Mesendoderm (in vitro differentiated cells): ENCODE results near the gene CCNJ. TPM values are rescaled to one million over a fixed set of nuclear protein-coding genes. Genes with fewer than 3 reads are reported as not detected.
"Not testable (repeated sequence)": the region's sequence is repeated elsewhere in the genome, so short reads cannot be mapped to it uniquely, and the experiment has no call there.

ENCODE experiments used
- DNase-seq: peaks from one replicate; pipeline ENCODE4 v3.0.0; 2013
- H2AK5ac ChIP-seq: 2 replicates; pipeline ENCODE4 v1.6.1; 2013; ENCODE audit warnings: low read length, inconsistent platforms
- H2BK120ac ChIP-seq: 2 replicates; pipeline ENCODE4 v1.6.1; 2013; ENCODE audit warnings: low read depth, mild to moderate bottlenecking, low read length, moderate library complexity, mixed read lengths
- H2BK15ac ChIP-seq: replicated peaks from 2 replicates; pipeline ENCODE4 v1.6.1; 2013; ENCODE audit warnings: low read depth, mild to moderate bottlenecking, moderate library complexity
- H2BK5ac ChIP-seq: 2 replicates; pipeline ENCODE4 v1.6.1; 2013; ENCODE audit warnings: low read length, inconsistent platforms
- H3K18ac ChIP-seq: 2 replicates; pipeline ENCODE4 v1.6.1; 2013; ENCODE audit warnings: mild to moderate bottlenecking, low read length, mixed read lengths
- H3K23ac ChIP-seq: one replicate; pipeline ENCODE4 v1.6.1; 2013; ENCODE audit warnings: low read length
- H3K27ac ChIP-seq: 2 replicates; pipeline ENCODE4 v1.5.1; 2013; ENCODE audit warnings: low read depth, mild to moderate bottlenecking, inconsistent platforms, low read length, moderate library complexity
- H3K27me3 ChIP-seq: 2 replicates; pipeline ENCODE4 v1.6.1; 2013; ENCODE audit warnings: low read length, control low read depth, mild to moderate bottlenecking, inconsistent platforms; ENCODE audit not compliant: insufficient read depth, poor library complexity
- H3K36me3 ChIP-seq: 2 replicates; pipeline ENCODE4 v1.6.1; 2013; ENCODE audit warnings: low read length, inconsistent platforms; ENCODE audit not compliant: control insufficient read depth, insufficient read depth
- H3K4ac ChIP-seq: one replicate; pipeline ENCODE4 v1.6.1; 2013; ENCODE audit warnings: low read depth, mild to moderate bottlenecking, low read length, moderate library complexity
- H3K4me1 ChIP-seq: 2 replicates; pipeline ENCODE4 v1.6.1; 2013; ENCODE audit warnings: low read depth, low read length, inconsistent platforms; ENCODE audit not compliant: control insufficient read depth
- H3K4me2 ChIP-seq: 2 replicates; pipeline ENCODE4 v1.6.1; 2013; ENCODE audit warnings: low read length
- H3K4me3 ChIP-seq: 2 replicates; pipeline ENCODE4 v1.5.1; 2013; ENCODE audit warnings: mild to moderate bottlenecking, low read length
- H3K56ac ChIP-seq: one replicate; pipeline ENCODE4 v1.6.1; 2013; ENCODE audit warnings: low read length
- H3K79me1 ChIP-seq: 2 replicates; pipeline ENCODE4 v1.6.1; 2013; ENCODE audit warnings: low read length, inconsistent platforms
- H3K79me2 ChIP-seq: 2 replicates; pipeline ENCODE4 v1.6.1; 2013; ENCODE audit warnings: mild to moderate bottlenecking, low read length; ENCODE audit not compliant: control insufficient read depth, insufficient read depth
- H3K9ac ChIP-seq: 2 replicates; pipeline ENCODE4 v1.6.1; 2013; ENCODE audit warnings: low read length, inconsistent platforms
- H4K5ac ChIP-seq: one replicate; pipeline ENCODE4 v1.6.1; 2013; ENCODE audit warnings: low read length
- H4K8ac ChIP-seq: one replicate; pipeline ENCODE4 v1.6.1; 2013; ENCODE audit warnings: low read depth, mild to moderate bottlenecking, control low read depth, low read length, moderate library complexity
- WGBS: extraction: QIAGEN DNeasy Blood & Tissue Kit; methylation state at CpG from one replicate; pipeline ENCODE4 v1.1.7; 2013; ENCODE audit warnings: low lambda C conversion rate, missing lambda C conversion rate; ENCODE audit not compliant: insufficient coverage; ENCODE audit errors: extremely low coverage; 5-methylcytosine and 5-hydroxymethylcytosine counted together
- polyA plus RNA-seq, 2 experiments: library from polyadenylated mRNA; stranded (reverse); fragments of 200-250 nt; gene quantifications; one replicate each; pipeline ENCODE4 v1.2.3, GENCODE V29; 2013

The CCNJ gene, protein sequence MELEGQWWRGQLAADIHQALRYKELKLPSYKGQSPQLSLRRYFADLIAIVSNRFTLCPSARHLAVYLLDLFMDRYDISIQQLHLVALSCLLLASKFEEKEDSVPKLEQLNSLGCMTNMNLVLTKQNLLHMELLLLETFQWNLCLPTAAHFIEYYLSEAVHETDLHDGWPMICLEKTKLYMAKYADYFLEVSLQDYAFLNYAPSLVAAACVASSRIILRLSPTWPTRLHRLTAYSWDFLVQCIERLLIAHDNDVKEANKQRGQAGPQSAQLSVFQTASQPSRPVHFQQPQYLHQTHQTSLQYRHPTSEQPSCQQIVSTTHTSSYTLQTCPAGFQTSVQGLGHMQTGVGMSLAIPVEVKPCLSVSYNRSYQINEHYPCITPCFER
- polyA plus RNA-seq (2013, experiment 1 of 2), result 24.9 TPM
- polyA plus RNA-seq (2013, experiment 2 of 2), result 25.8 TPM

DNA sequence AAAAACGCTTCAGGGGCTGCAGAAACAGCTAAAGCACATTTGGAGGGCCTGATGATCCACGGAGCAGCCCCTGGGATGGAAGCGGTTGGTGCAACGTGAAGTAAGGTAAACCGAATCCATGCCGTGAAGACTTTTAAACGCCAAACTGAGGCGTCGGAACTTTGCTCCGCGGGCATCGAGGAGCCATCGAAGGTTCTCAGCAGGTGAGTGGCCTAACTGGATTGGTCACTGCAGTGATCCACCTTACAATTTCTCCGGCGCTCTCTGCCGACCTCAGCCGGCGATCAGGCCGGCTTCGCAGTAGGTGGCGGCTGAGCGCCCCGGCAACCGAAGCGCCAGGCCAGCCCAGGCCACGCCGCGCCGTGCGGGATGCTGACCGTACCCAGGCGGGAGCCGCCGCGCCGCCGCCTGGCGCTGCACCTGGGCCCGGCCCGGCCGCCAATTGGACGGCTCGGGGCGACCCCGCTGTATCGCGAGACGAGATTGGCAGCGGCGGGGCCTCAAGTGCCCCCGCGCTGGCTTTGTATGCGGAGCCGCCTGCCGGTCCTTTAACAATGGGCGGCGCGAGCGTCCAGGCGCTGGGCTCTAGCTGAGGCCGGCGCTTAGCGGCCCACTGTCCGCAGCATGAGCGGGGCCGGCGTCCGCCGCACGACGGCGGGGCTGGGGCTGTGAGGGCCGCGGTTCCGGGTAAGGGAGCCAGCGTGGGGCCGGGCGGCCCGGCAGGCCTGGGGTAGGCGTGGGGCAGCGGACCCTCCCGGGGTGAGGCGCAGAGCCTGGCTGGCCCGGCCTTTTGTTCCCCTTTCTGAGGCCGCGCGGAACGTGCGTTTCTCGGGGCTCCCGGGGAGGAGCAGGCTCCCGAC, at the start of gene CCNJ:
CCNJ (plus strand) TSS at position 551 of the 860 bp plus-strand sequence. CDS start 811 bp downstream, outside the sequence.
- peak within 1 kb of the TSS; percentile 17 for H2BK120ac ChIP-seq
- peak within 1 kb of the TSS; percentile 59 for H3K4me3 ChIP-seq
- peak within 1 kb of the TSS; percentile 92 for H3K9ac ChIP-seq
- H4K8ac ChIP-seq, result no peak within 1 kb of the TSS
- peaks cover 30% of the 10 kb centered on the region for H3K79me2 ChIP-seq
- WGBS, result no CpG with 5 or more reads among the region's 92 CpGs
- no peak within 1 kb of the TSS for H2BK15ac ChIP-seq
- peak within 1 kb of the TSS; percentile 5 for H4K5ac ChIP-seq
- H3K18ac ChIP-seq, result peak within 1 kb of the TSS; percentile 97
- no peak within 1 kb of the TSS for H3K23ac ChIP-seq
- peak within 1 kb of the TSS; percentile 95 for H3K4ac ChIP-seq
- peak; percentile 95 for DNase-seq
- peak within 1 kb of the TSS; percentile 60 for H2BK5ac ChIP-seq
- H3K36me3 ChIP-seq, result no peaks in the 10 kb centered on the region
- H3K27me3 ChIP-seq, result no peaks in the 10 kb centered on the region
- peak within 1 kb of the TSS; percentile 89 for H3K56ac ChIP-seq
- peaks cover 9% of the 10 kb centered on the region for H3K79me1 ChIP-seq
- H3K4me1 ChIP-seq, result no peaks in the 10 kb centered on the region
- no peak within 1 kb of the TSS for H2AK5ac ChIP-seq
- peak within 1 kb of the TSS; percentile 66 for H3K4me2 ChIP-seq
- H3K27ac ChIP-seq, result peak within 1 kb of the TSS; percentile 81

DNA sequence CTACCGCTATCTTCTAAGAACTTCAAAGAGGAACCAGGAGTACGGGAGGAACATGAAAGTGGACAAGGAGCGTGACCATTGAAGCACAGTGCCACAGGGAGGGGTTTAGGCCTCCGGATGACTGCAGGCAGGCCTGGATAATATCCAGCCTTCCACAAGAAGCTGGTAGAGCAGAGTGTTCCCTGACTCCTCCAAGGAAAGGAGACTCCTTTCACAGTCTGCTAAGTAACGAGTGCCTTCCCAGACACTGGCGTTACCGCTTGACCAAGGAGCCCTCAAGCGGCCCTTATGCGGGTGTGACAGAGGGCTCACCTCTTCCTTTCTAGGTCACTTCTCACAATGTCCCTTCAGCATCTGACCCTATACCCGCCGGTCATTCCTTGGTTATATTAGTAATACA, 49.0 kb upstream of the CCNJ start:
- not testable (repeated sequence) for H3K36me3 ChIP-seq, H3K23ac ChIP-seq, H2BK5ac ChIP-seq, H2BK15ac ChIP-seq, H2BK120ac ChIP-seq, H3K9ac ChIP-seq, H3K4ac ChIP-seq, H3K56ac ChIP-seq, H3K27me3 ChIP-seq, H3K4me3 ChIP-seq, H4K8ac ChIP-seq, H2AK5ac ChIP-seq, DNase-seq, H4K5ac ChIP-seq, H3K79me2 ChIP-seq, H3K18ac ChIP-seq, H3K27ac ChIP-seq, H3K79me1 ChIP-seq, H3K4me1 ChIP-seq, H3K4me2 ChIP-seq
- WGBS, result no CpG with 5 or more reads among the region's 11 CpGs

DNA sequence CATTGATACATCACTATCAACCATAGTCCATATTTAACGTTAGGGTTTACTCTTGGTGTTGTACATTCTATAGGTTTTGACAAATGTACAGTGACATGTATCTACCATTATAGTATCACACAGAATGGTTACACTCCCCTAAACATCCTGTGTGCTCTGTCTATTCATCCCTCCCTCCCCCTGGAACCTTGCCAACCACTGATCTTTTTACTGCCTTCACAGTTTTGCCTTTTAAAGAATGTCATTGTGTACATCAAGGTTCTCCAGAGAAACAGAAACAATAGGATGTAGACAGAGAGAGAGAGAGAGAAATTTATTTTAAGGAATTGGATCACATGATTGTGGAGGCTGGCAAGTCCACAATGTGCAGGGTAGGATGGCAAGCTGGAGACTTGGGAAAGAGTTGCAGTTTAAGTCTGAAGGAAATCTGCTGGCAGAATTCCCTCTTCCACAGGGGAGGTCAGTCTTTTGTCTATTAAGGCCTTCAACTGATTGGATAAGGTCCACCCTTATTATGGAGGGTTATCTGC, 45.1 kb upstream of the CCNJ start:
- Histone ChIP-seq H3K27ac (no peak overlapping the region), H2BK5ac (no peak overlapping the region), H3K4me1 (no peaks in the 10 kb centered on the region), H4K8ac (no peak overlapping the region), H3K79me2 (no peaks in the 10 kb centered on the region), H3K18ac (no peak overlapping the region), H2AK5ac (no peak overlapping the region), H3K56ac (no peak overlapping the region), H3K9ac (no peak overlapping the region), H3K4me2 (no peak overlapping the region), H3K27me3 (no peaks in the 10 kb centered on the region), H3K79me1 (no peaks in the 10 kb centered on the region), H3K36me3 (no peaks in the 10 kb centered on the region), H3K4me3 (no peak overlapping the region), H2BK15ac (no peak overlapping the region), H2BK120ac (no peak overlapping the region), H3K4ac (no peak overlapping the region), H3K23ac (no peak overlapping the region), H4K5ac (no peak overlapping the region)
- no peak for DNase-seq
- no CpG with 5 or more reads among the region's 1 CpG for WGBS

DNA sequence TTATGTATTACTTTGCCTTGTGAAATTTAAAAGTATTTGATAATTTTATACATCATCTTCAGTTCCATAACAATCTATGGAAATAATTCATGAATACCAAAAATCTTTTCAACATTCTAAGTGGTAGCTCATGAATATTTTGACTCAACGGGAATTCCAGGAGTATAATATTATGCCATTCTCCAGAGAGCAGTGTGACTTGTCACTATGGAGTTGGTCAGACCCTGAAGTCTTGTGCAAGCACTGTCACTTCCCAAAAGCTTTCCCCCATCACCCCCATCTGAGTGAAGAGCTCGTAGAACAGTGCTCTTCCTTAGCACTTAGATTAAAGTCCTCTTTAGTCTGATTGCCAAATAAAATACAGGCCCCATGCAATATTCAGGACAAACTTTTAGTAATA, 29.4 kb upstream of the CCNJ start:
- Histone ChIP-seq H4K5ac (no peak overlapping the region), H3K56ac (no peak overlapping the region), H3K79me2 (no peaks in the 10 kb centered on the region), H3K4ac (no peak overlapping the region), H3K9ac (no peak overlapping the region), H3K4me1 (no peaks in the 10 kb centered on the region), H3K36me3 (no peaks in the 10 kb centered on the region), H2AK5ac (no peak overlapping the region), H3K27me3 (no peaks in the 10 kb centered on the region), H2BK120ac (no peak overlapping the region), H2BK15ac (no peak overlapping the region), H3K18ac (no peak overlapping the region), H3K27ac (no peak overlapping the region), H3K4me3 (no peak overlapping the region), H3K23ac (no peak overlapping the region), H4K8ac (no peak overlapping the region), H3K4me2 (no peak overlapping the region), H2BK5ac (no peak overlapping the region), H3K79me1 (no peaks in the 10 kb centered on the region)
- no CpG with 5 or more reads among the region's 2 CpGs for WGBS
- DNase-seq, result no peak

DNA sequence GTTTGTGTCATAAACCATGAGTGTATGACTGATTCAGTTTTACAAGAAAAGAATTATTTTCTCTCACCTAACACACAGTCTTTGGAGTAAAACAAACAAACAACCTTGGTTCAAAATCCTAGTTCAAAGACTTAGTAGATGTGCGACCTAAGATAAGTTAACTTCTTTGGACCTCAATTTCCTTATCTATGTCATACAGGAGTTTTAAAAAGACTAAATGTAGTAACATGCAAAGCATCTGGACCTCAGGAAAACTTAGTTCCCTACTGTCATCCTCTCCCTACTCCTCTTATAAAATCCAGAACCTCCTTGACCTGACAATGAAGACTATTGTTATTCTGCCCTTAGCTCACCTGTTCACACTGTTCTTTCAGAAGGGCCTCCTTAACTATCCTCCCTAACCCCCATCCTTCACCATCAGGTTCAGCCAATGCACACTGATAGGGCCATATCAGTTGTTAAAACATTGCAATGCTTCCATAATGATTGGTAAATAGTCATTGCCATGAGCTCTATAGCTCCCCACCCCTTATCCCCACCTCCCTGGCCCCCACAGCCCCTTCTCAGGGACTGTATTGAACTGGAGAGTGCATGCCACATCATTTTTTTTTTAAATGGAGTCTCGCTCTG, 28.8 kb upstream of the CCNJ start:
- Histone ChIP-seq H2BK15ac (no peak overlapping the region), H3K4me3 (no peak overlapping the region), H3K18ac (no peak overlapping the region), H3K79me2 (no peaks in the 10 kb centered on the region), H3K27me3 (no peaks in the 10 kb centered on the region), H3K9ac (no peak overlapping the region), H3K4me1 (no peaks in the 10 kb centered on the region), H3K23ac (no peak overlapping the region), H3K27ac (no peak overlapping the region), H4K5ac (no peak overlapping the region), H2BK5ac (no peak overlapping the region), H2BK120ac (no peak overlapping the region), H3K79me1 (no peaks in the 10 kb centered on the region), H4K8ac (no peak overlapping the region), H3K4me2 (no peak overlapping the region), H3K36me3 (no peaks in the 10 kb centered on the region), H3K4ac (no peak overlapping the region), H2AK5ac (no peak overlapping the region), H3K56ac (no peak overlapping the region)
- whole genome bisulfite sequencing, result no CpG with 5 or more reads among the region's 2 CpGs
- DNase-seq, result no peak
